Ovary (tissue), 9 donors: Measurements from ENCODE around the gene CRYL1. TPM values are rescaled to one million over a fixed set of nuclear protein-coding genes. Genes with fewer than 3 reads are reported as not detected.

Experiments
- DNase-seq, 5 donors: peaks; one replicate each; pipeline ENCODE4 v3.0.0-alpha.2; 2019 to 2020
- H3K27ac ChIP-seq, 2 donors: fragments of 200-600 bp; one replicate each; pipeline versions ENCODE4 v1.5.1 to v1.8.0; 2019 to 2022
- H3K27me3 ChIP-seq: fragments of 200-600 bp; one replicate; pipeline ENCODE4 v1.8.0; 2022
- H3K36me3 ChIP-seq: fragments of 200-600 bp; sonication (generic); one replicate; pipeline ENCODE4 v1.5.1; 2019
- H3K4me1 ChIP-seq: one replicate; pipeline ENCODE4 v1.8.1; 2013; ENCODE audit warnings: mild to moderate bottlenecking, moderate library complexity; ENCODE audit not compliant: insufficient read depth
- H3K4me3 ChIP-seq: fragments of 200-600 bp; sonication (generic); one replicate; pipeline ENCODE4 v1.5.1; 2017
- H3K9me3 ChIP-seq, 2 donors: fragments of 200-600 bp in 1 of 2; sonication (generic) in 1 of 2; one replicate each; pipeline versions ENCODE4 v1.5.1 to v1.8.1; 2013 to 2019; ENCODE audit warnings: mild to moderate bottlenecking in 1 of 2, moderate library complexity in 1 of 2
- EP300 ChIP-seq: sonication (generic); formaldehyde crosslinking; IDR thresholded peaks from one replicate; pipeline ENCODE4 v1.6.1; 2017; ENCODE audit warnings: antibody characterized with exemption
- POLR2A ChIP-seq: fragments of 450-650 bp; IDR thresholded peaks from one replicate; pipeline ENCODE4 v1.6.1; 2017; ENCODE audit warnings: antibody characterized with exemption, mild to moderate bottlenecking, moderate library complexity
- WGBS, 3 donors: extraction: QIAGEN DNeasy Blood & Tissue Kit in 1 of 3; methylation state at CpG; one replicate each; pipeline versions ENCODE4 v1.1.5 to v1.1.7; 2013 to 2017; 5-methylcytosine and 5-hydroxymethylcytosine counted together
- intact Hi-C, 4 donors: fragments of 100-400 bp; cut with DNase I; formaldehyde crosslinking; loops; one replicate each; pipeline versions ENCODE4 v1.11.0 to v1.15.1; 2022 to 2023
- polyA plus RNA-seq, 2 donors: library from polyadenylated mRNA; stranded (reverse); fragments of 200-250 nt in 1 of 2; fragments of 350-450 nt in 1 of 2; fragmentation: Illumina TruSeq in 1 of 2; extraction: RNeasy Lipid Tissue Mini Kit (QIAGEN cat#74804) in 1 of 2; gene quantifications; one replicate each; pipeline ENCODE4 v1.2.3, GENCODE V29; 2013 to 2014
- total RNA-seq, 7 donors: library from RNA; depleted of rRNA in 2 of 7; stranded (reverse); fragments of >200 nt in 2 of 7; fragmentation: NEBNext Ultra II Directional in 3 of 7; extraction: Animal tissue kit (Norgen Biotek cat#: 25700) in 3 of 7; gene quantifications; one replicate each; pipeline versions ENCODE4 v1.1.0 to v1.2.4, GENCODE V29; 2016 to 2023
- TF ChIP-seq, protein P1 (sequence below), 3 donors: fragments of 450-650 bp in 2 of 3; fragments of 200-600 bp in 1 of 3; IDR thresholded peaks; one replicate each; pipeline versions ENCODE4 v1.5.1 to v1.8.0; 2016 to 2022; ENCODE audit warnings: antibody characterized with exemption in 3 of 3, mild to moderate bottlenecking in 1 of 3
- donor health status: DM: no; HTN: no; CAD: no; lungs with moderate emphysema.
- donor health status: DM: no; HTN: no; CAD: no.
- donor health status: Bipolar disorder and iron deficiency.
- donor health status: DM: yes; HTN: yes; CAD: no.
- donor health status: DM: no; HTN: no; CAD: no.
- donor health status: DM: yes; HTN: yes; CAD: no.

The CRYL1 gene
- total and polyA plus RNA-seq, 9 donors = 17.3 to 41.7 (median 25.8) TPM

GRCh38 chr13:20370815-20371421 lies 154.7 kb downstream of the CRYL1 start:
- no peak overlapping the region for H3K27ac ChIP-seq
- 56 to 66% (median 60%) methylated on average over 2 of the region's 2 CpGs for WGBS, 3 donors
- H3K9me3 ChIP-seq = no peaks in the 10 kb centered on the region
- no peak overlapping the region for H3K4me3 ChIP-seq
- TF ChIP-seq EP300 (no peak), POLR2A (no peak)
- TF ChIP-seq, protein P1, sequence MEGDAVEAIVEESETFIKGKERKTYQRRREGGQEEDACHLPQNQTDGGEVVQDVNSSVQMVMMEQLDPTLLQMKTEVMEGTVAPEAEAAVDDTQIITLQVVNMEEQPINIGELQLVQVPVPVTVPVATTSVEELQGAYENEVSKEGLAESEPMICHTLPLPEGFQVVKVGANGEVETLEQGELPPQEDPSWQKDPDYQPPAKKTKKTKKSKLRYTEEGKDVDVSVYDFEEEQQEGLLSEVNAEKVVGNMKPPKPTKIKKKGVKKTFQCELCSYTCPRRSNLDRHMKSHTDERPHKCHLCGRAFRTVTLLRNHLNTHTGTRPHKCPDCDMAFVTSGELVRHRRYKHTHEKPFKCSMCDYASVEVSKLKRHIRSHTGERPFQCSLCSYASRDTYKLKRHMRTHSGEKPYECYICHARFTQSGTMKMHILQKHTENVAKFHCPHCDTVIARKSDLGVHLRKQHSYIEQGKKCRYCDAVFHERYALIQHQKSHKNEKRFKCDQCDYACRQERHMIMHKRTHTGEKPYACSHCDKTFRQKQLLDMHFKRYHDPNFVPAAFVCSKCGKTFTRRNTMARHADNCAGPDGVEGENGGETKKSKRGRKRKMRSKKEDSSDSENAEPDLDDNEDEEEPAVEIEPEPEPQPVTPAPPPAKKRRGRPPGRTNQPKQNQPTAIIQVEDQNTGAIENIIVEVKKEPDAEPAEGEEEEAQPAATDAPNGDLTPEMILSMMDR (IDR thresholded peaks at IDR 0.05) = no peak
- H3K4me1 ChIP-seq = no peaks in the 10 kb centered on the region
- intact Hi-C loops = no loop called here
- no peaks in the 10 kb centered on the region for H3K36me3 ChIP-seq
- no peaks in the 10 kb centered on the region for H3K27me3 ChIP-seq
- no peak for DNase-seq

DNA sequence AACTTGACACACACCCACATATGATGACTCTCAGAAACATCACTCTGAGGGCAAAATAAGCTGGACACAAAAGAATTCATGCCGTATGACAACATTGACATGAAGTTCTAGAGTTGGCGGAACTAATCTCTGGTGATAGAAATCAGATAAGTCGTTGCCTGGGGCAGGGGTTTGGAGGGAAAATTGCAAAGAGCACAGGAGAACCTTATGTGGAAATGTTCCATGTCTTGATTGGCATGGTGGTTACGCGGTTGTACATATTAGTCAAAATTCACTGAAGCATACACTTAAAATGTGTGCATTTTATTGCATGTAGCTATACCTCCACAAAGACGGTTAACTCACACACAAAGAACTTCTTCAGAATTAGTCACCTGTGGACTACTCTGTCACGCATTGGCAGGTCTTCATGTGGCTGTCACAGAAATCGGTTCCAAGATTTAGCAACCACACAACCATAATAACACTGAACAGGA lies 155.7 kb downstream of the CRYL1 start:
- no peaks in the 10 kb centered on the region for H3K36me3 ChIP-seq
- DNase-seq = no peak
- no peak overlapping the region for H3K4me3 ChIP-seq
- no peaks in the 10 kb centered on the region for H3K27me3 ChIP-seq
- intact Hi-C loops = no loop called here
- H3K4me1 ChIP-seq = no peaks in the 10 kb centered on the region
- no peaks in the 10 kb centered on the region for H3K9me3 ChIP-seq
- no peak for TF ChIP-seq POLR2A
- TF ChIP-seq EP300 = no peak
- TF ChIP-seq, protein P1 (IDR thresholded peaks at IDR 0.05) = no peak
- WGBS, 3 donors = 86 to 92% (median 89%) methylated on average over 8 of the region's 8 CpGs
- H3K27ac ChIP-seq = no peak overlapping the region

DNA sequence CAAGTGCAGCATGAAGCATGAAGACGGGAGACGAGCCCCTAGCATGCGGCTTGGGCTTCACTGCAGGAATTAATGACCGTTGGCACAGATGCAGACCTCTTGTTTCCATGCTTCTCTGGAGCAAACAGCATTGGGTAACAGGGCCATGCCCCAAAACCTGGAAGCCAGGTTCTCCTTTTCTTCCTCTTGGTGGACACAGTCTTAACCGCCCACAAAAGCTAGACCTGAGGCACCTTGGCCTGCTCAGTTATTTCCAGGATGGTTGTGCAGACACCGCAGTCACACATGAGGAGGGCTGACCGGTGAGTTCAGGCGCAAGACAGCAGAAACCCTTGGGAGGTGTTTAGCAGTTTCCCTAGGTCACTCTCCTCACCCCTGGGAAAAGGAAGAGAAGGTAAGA lies 159.6 kb downstream of the CRYL1 start:
- Histone ChIP-seq H3K4me3 (no peak overlapping the region), H3K36me3 (no peaks in the 10 kb centered on the region), H3K27ac (no peak overlapping the region), H3K27me3 (no peaks in the 10 kb centered on the region), H3K9me3 (no peaks in the 10 kb centered on the region), H3K4me1 (no peaks in the 10 kb centered on the region)
- WGBS, 3 donors = 82 to 88% (median 85%) methylated on average over 8 of the region's 8 CpGs
- no peak for DNase-seq
- TF ChIP-seq, protein P1 (IDR thresholded peaks at IDR 0.05) = no peak
- TF ChIP-seq EP300 = no peak
- no peak for TF ChIP-seq POLR2A
- intact Hi-C loops = no loop called here

DNA sequence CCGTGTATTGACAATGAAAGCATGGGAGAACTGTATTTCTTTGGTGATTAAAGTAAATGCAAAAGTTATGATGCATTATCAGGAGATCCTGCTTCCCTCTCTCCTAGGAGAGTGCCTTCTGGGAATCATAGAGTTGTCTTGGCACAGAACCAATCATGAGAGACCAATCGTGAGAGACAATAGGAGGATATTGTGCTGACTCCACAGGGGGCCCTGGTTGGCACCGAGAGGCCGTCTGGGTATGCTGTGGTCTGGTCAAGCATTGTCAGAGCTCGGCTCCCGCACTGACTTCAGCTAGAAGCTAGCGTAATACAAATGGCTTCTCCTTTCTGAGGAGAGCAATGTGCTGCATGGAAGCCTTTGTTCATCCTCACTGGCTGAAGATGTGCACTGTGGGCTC lies 162.1 kb downstream of the CRYL1 start:
- H3K4me1 ChIP-seq = no peaks in the 10 kb centered on the region
- H3K27me3 ChIP-seq = no peaks in the 10 kb centered on the region
- WGBS, 3 donors = 64 to 72% (median 69%) methylated on average over 7 of the region's 7 CpGs
- no peak for TF ChIP-seq EP300
- no peak for TF ChIP-seq POLR2A
- TF ChIP-seq, protein P1 (IDR thresholded peaks at IDR 0.05) = no peak
- no peaks in the 10 kb centered on the region for H3K36me3 ChIP-seq
- no peak overlapping the region for H3K4me3 ChIP-seq
- intact Hi-C loops = no loop called here
- no peaks in the 10 kb centered on the region for H3K9me3 ChIP-seq
- no peak overlapping the region for H3K27ac ChIP-seq
- DNase-seq = no peak
